Suppressor macrophage treated with lipopolysaccharide for 1 hour (primary cell): ENCODE data around the gene ETFBKMT.

Experiments
- DNase-seq, 3 donors: peaks; one replicate each; pipeline ENCODE4 v3.0.0-alpha.2; 2020 to 2022

Gene ETFBKMT, protein sequence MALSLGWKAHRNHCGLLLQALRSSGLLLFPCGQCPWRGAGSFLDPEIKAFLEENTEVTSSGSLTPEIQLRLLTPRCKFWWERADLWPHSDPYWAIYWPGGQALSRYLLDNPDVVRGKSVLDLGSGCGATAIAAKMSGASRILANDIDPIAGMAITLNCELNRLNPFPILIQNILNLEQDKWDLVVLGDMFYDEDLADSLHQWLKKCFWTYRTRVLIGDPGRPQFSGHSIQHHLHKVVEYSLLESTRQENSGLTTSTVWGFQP

DNA sequence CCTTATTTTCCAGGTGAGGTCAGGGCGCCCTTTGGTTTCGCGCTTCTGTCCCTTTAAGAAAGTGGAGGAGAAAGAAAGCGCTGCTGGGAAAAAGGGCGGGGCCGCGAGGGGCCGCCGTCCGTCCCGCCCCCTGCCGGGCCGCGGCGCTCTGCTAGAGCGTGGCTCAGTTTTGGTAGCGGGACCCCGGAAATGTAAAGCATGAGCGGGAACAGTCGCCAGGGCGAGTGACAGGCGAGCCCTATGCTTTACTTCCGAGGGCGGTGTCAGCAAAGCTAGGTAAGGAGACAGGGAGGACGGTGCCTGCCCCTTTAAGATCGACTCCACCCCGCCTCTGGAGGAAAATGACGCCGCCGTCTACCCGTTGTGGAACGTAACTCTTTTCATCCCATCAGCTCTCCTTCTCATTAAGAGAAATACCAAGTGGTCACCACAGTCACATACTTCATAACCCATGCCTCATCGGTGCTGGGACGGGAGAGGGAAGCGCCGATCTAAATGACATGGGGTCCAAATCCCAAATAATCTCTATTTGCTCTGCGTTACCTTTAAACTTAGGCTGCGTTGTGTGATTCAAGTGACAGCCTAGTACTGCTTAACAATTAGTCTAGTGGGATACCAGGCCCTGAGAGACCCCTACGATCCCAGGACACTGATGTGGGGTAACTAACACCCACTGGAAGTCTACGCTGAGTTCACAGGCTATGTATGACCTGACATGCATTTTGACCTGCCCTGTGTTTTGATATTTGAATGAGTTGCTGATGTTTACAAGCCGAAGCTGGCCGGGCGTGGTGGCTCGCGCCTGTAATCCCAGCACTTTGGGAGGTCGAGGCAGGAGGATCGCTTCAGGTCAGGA is at the start of gene ETFBKMT:
Gene ETFBKMT, plus strand, starts transcription at position 602 of the 856 bp plus-strand sequence. CDS start 2,266 bp downstream, outside the sequence.
- peak; percentile 89 to 93 (median 91) for DNase-seq

DNA sequence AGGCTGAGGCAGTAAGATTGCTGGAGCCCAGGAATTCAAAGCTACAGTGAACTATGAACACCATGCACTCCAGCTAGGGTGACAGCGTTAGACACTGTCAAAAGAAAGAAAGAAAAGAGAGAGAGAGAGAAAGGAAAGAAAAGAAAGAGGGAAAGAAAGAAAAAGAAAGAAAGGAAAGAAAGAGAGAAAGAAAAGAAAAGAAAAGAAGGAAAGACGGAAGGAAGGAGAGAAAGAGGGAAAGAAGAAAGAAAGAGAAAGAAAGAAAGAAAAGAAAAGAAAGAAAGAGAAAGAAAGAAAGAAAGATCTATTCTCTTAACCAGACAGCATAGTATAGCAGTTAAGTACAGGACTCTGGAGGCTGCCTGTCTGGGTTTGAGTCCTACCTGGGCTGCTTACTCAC is 46.7 kb upstream of the ETFBKMT start:
- no peak for DNase-seq

DNA sequence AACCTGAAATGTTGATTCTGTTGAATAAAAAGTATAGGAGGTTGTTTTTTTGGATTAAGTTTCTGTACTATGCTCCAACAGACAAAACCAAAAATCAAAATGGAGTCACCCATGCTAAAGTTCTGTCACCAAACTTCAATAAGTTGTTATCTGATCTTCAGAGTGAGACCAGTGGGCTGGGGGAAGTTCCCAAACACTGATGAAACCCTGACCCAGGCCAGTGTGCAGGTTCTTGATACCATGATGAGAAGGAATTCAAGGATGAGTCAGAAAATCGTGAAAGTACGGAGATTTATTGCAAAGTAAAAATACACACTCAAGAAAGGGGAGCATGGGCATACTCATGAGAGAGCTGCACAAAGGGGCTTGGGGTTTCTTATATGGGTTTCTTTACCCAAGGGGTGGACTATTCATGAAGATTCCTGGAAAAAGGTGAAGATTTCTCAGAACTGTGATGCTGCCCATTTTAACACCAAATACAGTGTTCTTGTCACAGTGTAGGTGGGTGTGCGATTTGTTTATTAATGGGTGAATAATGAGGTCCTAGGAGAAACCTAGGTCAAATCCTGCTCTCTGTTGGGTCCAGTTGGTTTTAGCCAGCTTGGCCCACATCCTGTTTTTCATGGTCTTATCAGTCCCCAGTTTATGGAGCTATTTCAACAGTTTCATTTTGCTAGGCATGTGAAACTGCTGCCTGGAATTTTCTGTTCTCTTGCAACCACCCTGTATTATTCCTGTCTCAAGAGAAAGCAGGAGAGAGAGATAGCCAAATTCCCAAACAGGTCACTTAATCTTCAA is 41.1 kb upstream of the ETFBKMT start:
- peak in 1 of 3 donors; percentile 24 for DNase-seq

DNA sequence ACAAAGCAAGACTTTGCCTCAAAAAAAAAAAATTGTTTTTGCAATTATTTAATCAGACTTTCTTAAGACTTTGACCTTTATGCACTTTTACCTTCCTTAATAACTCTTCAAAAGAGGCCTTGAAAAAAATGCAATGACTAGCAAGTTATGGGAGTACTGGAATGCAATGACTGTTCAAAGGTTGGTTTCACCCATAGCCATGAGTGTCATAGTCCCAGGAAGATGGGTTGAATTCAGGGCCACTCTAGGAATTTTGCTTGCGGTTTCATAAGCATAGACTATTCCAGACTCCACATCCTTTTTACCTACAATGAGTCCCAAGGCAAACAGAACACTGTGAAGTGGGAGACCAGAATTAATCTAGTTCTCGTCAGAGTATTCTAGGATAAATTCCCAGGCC is 39.2 kb upstream of the ETFBKMT start:
- no peak for DNase-seq

DNA sequence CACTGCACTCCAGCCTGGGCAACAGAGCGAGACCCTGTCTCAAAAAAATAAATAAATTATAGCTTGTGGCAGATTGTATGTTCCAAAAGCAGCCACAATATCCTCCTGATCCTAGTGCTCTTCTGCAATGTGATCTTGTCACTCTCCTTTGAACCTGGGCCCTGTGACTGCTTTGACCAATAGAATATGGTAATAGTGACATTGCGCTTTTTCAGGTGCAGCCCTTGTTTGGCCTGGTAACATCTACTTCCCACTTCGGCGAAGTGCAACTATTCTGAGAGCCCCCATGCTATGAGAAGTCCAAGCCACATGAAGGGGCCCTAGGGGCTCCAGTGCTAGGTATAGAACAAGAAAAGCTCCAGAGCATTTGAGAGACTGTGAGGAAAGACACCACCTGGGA is 37.5 kb upstream of the ETFBKMT start:
- DNase-seq: no peak

DNA sequence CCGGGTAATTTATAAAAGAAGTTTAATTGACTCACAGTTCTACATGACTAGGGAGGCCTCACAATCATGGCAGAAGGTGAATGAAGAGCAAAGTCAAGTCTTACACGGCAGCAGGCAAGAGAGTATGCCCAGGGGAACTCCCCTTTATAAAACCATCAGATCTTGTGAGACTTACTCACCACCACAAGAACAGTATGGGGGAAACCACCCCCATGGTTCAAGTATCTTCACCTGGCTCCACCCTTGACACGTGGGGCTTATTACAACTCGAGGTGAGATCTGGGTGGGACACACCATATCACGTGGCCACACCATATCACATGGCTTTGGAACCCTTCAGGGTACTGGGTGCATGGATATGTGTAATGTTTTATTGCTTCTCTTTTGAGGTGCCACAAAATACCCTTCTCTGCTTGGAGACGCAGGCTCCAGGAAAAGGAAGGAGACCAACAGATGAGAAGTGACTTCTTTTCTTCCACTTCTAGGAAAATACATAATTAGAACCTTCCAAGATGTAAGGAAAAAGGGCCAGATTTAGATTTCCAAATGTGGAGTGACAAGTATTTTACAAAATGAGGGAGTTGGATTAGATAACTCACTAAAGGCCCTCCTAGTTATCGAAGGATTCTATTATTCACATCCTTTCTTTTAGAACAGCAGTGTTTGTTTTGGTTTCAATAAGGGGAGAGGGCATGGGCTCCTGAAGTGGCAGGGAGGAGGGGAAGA is 33.1 kb upstream of the ETFBKMT start:
- DNase-seq: peak in 2 of 3 donors; percentile 20 to 23

DNA sequence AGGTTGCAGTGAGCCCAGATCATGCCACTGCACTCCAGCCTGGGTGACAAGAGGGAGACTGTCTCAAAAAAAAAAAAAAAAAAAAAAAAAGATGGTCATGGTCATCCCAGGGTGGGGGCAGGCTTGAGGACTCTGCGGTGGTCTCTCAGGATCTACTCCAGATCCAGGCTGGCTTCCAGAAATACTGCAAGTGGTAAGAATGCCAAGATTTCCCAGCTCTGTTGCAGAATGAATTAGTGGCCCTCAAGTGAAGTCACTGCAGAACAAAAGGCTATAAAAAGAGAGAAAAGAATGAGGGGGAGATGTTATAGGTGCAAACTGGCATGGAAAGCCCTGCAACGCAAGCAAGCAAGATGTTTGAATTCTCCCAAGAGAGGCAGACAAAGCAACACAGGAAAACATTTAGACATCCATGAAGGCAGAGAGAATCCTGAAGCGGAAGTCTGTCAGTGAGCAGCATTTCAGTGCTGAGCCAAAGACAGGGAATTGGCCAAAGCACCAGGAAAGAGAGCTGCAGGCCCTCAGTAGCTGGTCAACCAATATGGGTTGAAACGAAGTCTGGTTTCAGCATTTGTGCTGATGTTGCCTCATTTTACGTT is 31.9 kb upstream of the ETFBKMT start:
- DNase-seq: no peak

DNA sequence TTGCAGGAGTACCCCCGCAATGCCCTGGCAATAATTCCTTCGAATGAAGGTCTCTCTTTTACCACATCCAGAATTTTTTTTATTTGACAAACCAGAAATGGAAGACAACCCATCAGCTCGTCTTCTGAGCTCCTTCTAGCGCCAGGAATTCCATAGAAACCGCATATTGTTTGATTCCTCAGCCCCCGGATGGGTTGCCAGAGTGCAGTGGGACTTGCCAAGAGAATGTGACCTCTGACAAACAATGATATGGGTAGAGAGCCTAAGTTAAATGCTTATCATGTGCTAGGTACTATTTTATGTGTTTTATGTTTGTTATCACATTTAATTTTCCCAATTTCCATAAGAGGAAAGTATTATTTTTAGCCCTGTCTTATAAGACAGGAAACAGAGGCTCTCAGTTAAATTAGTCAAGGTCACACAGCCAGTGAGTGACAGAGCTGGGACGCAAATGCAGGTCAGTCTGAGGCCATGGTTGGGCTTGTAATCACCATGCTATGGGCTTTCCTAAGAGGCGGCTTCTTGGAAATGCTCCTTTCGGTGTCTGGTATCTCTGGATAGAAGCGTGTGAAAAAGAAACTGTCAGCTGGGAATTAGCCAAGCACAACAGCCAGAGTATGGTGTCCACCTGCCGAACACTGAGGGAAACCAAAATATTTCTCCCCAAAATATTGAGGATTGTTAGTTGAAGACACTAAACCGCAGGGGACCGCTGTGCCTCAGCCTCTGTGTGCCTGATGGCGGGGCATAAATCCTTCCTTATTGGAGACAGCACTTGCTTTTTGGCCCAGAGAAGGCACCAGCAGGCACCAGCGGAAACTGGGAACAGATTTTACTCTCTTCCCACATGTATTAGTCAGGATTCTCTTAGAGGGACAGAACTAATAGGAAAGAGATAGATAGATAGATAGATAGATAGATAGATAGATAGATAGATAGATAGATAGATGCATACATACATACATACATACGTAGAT is 29.4 kb upstream of the ETFBKMT start:
- peak in 1 of 3 donors; percentile 18 for DNase-seq

DNA sequence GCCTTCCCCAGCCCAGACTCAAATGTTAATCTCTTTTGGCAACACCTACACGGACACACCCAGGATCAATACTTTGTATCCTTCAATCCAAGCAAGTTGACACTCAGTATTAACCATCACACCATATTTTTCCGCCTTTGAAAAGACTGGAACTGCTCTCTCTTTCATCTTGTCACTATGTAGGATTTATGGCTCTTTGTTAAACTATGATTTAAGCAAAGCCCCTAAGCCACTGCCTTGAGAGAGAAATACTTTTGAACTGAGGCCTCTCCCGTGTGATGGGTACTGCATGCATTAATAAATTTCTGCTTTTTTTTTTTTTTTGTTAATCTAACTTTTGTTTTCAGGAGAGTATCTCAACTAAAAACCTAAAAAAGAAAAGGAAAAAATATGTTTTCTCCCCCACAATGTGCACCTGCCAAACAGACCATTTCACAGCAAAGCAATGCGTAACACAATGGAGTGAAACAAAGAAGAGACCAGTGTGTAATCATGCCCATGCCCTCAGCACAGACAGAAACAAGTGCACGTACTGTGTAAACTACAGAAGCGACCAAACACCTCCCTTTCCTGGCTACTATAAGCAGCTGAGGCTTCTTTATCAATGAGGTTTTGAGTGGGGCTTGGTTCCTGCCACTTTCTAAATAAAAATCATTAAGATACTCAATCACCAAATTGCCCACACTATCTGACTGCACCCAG is 28.3 kb upstream of the ETFBKMT start:
- DNase-seq: no peak

DNA sequence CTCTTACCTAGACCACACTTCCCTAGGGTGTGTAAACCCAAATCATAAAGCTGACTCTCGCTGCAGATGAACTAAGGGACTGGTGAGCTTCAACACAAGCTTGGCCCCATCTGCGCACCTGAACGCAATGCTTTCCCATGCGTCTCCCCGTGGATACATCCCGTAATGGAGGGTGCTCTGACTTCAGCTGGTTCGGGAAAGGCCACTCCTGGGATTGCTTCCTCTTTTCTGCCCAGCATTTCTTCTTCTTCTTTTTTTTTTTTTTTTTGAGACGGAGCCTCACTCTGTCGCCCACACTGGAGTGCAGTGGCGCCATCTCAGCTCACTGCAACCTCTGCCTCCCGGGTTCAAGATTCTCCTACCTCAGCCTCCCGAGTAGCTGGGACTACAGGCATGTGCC is 27.7 kb upstream of the ETFBKMT start:
- DNase-seq: peak; percentile 70 to 81 (median 81)

DNA sequence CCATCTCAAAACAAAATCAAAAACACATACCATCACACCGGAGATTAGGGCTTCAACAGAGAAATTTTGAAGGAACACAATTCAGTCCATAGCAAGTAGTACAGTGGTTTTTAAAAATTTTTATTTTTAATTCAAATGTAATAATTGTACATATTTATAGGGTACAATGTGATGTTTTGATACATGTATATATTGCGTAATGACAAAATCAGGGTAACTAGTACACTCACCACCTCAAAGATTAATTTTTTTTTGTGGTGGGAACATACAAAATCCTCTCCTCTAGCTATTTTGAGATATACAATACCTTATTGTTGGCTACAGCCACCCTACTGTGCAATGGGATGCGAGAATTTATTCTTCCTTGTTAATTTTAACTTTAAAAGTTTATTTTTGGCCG is 26.0 kb upstream of the ETFBKMT start:
- no peak for DNase-seq

DNA sequence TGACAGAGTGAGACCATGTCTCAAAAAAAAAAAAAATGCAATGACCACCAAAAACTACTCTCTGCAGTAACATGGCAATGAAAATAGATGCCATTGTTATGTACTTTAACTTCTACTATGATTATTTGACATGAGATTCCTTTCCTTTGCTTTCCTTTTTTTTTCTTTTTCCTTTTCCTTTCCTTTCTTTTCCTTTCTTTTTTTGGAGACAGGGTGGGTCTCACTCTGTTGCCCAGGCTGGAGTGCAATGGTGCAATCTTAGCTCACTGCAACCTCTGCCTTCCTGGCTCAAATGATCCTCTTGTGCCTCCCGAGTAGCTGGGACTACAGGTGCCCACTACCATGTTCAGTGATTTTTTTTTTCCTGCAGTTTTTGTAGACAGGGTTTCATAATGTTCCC is 24.9 kb upstream of the ETFBKMT start:
- no peak for DNase-seq

DNA sequence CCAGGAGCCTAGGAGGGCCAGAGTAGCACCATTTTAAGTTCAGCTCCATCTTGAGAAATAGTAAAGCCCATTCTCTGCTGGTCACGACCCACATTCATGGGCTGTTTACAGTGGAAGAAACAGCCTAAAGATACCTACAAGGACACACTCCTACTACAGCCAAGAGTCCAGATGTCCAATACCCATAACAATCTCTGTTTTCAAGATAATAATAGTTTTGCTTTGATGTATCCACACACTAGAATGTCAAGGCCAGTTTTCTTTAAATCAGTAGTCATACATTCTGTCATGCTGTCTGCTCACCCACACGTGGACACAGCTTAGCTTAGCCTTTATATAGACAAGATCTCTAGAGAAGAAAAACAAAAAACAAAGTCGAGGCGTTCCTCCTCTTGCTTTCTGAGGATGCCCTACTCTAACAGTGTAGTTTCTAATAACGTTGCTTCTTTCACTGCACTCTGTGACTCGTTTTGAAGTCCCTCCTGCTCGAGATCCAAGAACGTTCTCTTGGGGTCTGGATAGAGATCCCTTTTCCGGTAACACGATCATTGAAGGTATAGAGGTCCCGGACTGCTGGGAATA is 17.9 kb upstream of the ETFBKMT start:
- DNase-seq: no peak

DNA sequence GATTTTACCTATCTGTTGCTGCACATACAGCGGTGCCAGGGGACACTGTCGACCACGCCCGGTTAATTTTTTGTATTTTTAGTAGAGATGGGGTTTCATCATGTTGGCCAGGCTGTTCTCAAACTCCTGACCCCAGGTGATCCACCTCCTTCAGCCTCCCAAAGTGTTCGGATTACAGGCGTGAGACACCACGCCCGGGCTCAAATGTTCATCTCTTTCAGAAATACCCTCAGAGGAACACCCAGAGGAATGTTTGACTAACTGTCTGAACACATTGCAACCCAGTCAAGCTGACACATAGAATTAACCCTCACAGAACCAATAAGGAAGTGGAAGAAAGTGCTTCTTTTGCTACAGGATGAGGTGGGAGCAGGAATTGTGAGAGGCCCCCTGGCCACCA is 15.0 kb upstream of the ETFBKMT start:
- no peak for DNase-seq

DNA sequence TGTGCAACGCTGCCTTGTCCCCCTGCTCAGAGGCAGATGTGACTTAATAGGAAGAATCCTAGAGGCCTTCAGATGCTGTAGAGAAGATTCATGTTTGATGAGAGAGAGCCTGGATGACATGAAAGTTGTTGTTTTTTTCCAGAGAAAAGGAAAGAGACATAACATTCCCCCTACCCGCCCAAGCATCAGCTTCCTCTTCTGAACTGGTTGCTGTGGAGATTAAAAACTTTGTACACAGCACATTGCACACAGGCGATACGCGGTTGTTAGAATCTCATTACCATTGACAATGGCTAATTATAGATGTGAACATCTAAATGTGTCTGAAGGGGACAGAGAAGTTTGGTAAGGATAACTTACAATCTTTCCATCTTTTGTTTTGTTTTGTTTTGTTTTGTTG is 13.6 kb upstream of the ETFBKMT start:
- DNase-seq: peak; percentile 18 to 35 (median 28)

DNA sequence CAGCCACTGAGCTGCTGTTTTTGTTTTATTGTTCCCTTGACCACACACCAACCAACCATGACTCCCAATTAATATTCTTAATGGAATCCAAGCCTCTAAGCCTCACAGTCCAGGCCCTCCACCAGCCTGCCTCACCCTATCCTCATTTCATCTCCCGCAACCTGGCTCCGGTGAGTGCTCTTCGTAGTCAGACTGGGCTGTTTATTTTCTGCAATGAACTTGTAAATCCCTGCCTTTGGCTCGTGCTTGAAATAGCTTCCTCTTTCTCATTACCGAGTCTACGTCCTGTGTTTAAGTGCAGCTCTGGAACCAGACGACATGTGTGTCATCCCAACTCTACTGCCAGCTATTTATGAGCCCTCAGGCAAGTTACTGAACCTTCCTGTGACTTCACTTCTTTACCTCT is 12.4 kb upstream of the ETFBKMT start:
- DNase-seq: peak; percentile 52 to 65 (median 65)

DNA sequence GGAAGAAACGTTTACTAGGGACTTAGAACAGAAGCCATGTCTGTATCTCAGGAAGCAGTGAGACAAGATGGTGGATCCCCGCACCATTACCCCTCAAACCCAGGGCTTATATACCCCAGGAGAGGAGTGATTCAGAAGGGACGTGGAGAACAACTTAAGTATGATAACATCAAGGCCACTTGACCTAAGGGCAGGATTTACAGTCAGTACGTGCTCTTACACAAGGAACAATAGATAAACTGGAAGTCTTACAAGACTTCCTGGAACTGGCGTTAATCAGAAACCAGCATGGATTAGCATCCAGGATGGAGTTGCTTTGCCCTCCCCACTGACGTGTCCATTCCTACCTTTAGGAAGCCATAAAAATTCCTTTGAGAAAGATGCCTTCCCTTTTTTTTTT is 8.6 kb upstream of the ETFBKMT start:
- no peak for DNase-seq

DNA sequence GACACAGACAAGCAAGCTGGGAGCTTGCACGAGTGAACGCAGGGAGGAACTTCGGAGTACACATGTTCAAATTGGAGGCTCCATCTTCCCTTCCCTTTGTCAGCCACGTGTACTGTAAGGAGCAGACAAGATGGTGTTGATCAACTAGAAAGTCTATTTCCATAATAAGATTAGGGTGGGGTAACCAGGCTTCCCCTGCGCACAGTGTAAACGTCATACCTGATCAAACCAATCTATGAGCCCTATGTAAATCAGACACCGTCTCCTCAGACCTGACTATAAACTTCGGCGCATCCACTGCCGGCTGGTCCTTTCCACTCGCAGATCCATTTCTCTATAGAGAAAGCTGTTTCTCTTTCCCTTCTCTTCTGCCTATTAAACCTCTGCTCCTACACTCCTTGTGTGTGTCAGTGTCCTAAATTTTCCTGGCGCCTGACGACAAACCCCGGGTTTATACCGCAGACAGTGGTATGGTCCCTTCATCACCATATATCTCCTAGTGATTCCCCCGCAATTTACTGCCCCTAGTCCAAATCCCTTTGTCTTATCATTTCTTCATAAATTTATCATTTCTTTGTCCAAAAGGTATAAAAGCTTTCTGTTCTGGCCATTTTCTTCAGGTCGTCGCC is 7.5 kb upstream of the ETFBKMT start:
- DNase-seq: no peak

DNA sequence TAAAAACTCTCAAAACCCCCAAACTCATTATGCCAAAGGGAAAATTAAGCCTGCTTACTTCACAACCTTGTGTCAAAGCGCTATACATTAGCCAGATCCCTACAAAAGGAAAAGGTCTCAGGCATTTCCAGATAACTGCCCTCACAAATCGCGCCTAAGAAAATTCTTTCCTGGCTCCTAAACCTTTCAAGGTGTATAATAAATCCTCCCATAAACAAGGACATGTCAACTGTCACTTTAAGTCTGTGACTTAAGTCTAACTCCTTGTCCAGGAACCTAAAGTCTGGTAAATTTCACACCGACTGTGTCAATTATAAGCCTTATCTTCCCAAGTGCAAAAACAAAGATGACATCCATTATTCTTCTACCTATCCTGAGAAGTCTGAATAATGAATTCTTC is 4.3 kb upstream of the ETFBKMT start:
- no peak for DNase-seq
